ENCODE measurements around the gene ROBO4.

The ROBO4 gene

DNA sequence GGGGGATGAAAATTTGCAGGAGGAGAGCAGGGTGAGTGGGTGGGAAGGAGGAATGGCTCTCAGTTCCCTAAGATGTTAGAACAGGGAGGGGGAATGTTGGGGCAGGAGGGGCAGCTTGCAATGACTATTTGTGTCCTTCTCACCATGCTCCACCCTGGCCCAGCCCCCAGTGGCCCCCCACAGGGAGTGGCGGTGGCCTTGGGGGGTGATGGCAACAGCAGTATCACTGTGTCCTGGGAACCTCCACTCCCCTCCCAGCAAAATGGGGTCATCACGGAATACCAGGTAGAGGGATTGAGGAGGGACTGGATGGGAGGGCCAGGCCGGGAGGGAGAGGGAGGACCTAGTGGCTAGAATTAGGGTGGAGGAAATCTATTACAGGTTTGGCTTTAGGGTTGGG, 22.3 kb downstream of the ROBO4 start:
- no peak for DNase-seq (ENCODE audit: low read depth in 1 of 2, low spot score in 1 of 2)

DNA sequence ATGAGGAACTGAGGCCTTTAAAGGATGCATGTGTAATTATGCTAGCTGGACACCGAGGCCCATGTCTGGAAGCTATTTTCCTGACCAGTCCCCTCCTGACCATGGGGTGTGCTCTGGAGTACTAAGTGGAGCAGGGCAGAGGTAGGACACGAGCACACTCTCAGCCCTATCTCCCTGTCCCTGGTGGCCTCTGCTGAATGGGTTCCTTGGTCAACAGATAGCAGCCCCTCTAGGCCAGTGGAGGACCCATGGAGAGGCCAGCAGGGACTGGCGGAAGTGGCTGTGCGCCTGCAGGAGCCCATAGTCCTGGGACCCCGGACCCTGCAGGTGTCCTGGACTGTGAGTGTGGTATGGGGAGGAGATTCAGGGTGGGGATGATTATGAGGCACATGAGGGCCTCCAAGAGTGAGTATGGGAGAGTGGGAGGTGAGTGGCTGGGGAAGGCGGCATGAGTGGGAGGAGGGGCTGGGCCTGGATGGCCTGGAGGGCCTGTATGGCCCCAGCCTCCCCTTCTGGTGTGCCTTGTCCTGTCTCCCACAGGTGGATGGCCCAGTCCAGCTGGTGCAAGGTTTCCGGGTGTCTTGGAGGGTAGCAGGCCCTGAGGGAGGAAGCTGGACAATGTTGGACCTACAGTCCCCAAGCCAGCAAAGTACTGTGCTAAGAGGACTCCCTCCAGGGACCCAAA, 23.0 kb downstream of the ROBO4 start:
- no peak for DNase-seq (ENCODE audit: low read depth in 1 of 2, low spot score in 1 of 2)

DNA sequence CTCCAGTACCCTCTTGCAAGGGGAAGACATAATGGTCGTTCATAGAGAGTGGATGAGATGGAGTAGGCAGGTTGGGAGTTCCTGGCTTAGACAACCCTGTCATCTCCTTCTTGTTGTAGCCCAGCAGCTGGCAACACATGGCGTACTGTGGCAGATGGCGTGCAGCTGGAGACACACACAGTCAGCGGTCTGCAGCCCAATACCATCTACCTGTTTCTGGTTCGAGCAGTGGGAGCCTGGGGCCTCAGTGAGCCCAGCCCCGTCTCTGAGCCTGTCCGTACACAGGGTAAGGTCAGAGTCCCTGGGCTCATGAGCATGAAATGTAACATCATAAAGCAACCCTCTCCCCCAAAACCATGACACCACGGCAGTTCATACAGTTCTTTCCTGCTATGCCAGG, 23.7 kb downstream of the ROBO4 start:
- no peak for DNase-seq (ENCODE audit: low read depth in 1 of 2, low spot score in 1 of 2)

DNA sequence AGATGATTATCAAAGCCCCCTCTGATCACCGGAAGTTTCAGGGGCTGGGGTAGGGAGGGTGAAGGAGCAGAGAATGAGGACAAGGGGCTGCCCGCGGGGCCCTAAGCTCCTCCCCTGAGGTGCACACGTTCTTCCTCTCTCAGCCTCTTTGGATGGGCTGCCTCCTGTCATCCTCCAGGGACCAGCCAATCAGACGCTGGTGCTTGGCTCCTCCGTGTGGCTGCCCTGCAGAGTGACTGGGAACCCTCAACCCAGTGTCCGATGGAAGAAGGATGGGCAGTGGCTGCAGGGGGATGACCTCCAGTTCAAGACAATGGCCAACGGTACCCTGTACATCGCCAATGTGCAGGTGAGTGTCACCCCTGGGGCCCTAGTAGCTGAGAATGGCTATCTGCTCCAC, 24.9 kb downstream of the ROBO4 start:
- DNase-seq (ENCODE audit: low read depth in 1 of 2, low spot score in 1 of 2) = no peak

DNA sequence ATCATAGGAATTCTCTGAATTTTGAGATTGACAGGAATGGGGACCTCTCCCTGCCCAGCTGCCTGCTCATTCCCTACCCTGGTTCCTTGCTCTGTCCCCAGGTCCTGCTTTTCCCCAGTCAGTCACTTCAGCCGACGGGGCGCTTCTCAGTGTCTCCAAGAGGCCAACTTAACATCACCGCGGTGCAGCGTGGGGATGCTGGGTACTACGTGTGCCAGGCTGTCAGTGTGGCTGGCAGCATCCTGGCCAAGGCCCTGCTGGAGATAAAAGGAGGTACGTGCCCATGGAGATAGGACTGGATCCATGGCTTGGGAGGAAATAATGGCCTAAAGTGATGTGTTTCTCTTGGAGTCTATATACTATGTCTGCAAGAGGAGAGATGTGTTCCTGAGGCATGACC, 25.4 kb downstream of the ROBO4 start:
- DNase-seq (ENCODE audit: low read depth in 1 of 2, low spot score in 1 of 2) = no peak

DNA sequence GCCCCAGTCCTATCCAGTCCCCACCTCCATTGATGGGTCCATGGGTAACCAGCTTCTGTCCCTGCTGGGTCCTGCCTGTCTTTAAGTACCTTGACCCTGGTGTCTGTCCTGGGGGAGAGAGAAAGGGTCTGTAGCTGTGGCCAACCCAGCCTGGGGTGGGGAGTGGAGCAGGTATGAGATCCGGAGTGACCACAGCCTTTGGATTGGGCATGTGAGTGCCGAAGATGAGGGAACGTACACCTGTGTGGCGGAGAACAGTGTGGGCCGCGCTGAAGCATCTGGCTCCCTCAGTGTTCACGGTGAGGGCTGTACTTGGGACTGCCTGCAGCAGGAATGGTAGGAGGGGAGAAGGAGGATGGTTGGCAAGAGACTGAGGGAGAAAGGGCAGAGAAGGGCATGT, 27.2 kb downstream of the ROBO4 start:
- DNase-seq (ENCODE audit: low read depth in 1 of 2, low spot score in 1 of 2) = no peak

DNA sequence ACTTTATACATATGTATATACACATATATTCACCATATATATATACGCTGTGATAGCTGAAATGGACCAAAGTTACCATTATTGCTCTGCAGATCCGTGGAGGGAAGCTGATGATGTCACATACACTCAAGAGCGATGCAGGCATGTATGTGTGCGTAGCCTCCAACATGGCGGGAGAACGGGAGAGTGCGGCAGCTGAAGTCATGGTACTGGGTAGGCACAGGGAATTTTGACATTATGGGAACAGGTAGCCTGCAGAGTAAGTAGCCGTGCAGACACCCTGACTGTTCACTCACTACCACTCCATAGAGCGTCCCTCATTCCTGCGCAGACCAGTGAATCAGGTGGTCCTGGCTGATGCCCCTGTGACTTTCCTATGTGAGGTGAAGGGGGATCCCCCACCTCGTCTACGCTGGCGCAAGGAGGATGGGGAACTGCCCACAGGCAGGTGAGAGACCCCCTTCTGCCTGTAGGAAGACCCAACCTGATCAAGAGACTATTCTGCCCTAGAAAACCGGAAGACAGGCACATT, 27.7 kb downstream of the ROBO4 start:
- DNase-seq (ENCODE audit: low read depth in 1 of 2, low spot score in 1 of 2) = no peak

DNA sequence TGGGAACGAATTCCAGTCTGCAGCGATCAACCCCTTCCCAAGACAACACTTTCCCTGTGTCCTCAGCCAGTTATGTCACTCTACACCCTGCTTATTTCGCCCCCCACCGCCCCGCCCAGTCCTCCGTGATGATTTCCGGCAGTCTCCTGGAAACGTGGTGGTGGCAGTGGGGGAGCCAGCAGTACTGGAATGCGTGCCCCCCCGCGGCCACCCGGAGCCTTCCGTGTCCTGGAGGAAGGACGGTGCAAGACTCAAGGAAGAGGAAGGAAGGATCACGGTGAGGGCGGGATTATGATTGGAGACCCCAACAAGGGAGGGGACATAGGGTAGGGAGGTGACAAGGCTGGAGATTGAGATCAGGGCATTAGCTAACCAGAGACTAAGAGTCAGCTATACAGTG, 28.3 kb downstream of the ROBO4 start:
- DNase-seq (ENCODE audit: low read depth in 1 of 2, low spot score in 1 of 2) = no peak

DNA sequence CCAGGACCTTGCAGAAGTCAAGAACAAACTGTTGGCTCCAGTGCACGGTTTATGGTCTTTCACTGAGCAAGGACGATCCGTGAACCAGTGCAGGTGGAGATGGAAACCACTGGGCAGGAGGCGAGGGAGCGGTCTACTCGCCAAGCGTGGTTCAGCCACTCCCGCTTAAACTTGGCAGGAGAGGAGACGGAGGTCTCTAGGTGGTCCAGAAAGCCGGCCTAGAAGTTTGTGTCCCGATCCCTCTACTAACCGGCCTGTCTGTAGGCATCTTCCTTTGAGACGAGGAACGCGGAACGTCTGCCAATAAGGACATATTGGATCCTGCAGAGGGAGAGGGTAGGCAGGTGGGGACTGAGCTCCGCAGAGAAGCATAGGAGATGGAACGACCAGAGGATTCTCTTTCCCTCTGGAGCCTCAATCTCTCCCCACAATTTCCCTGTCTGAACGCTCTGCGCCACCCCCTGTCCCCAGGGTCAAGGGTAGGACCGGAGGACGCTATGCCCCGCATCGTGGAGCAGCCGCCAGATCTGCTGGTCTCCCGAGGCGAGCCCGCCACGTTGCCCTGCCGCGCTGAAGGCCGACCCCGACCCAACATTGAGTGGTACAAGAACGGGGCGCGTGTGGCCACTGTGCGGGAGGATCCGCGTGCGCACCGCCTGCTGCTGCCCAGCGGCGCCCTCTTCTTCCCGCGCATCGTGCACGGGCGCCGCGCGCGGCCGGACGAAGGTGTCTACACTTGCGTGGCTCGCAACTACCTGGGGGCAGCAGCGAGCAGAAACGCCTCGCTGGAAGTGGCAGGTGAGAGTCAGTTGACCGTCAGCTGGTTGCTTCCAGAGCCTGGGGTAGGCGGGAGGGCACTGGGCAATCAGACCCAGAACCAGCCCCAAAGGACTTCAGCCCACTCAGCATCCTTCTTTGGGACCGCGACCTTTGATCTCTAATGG, 29.1 kb downstream of the ROBO4 start:
- DNase-seq (ENCODE audit: low read depth in 1 of 2, low spot score in 1 of 2) = no peak

DNA sequence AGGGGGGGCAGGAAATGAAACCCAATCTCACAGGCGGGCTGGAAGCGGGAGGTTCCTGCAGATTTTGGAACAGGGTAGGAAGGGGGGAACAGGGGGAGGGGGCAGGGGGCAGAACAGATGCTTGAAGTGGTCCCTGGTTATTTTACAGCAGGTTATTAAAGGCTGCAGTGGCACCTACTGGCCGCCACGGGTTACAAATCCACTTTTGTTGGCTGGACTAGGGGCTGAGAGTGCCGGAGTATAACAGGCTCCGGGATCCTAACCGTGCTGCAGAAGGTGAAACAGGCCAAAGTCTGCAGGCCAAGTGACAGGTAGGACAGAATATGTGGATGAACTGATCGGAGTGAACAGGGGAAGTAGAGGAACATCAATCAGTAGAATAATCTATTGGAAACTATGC, 30.0 kb downstream of the ROBO4 start:
- no peak for DNase-seq (ENCODE audit: low read depth in 1 of 2, low spot score in 1 of 2)

DNA sequence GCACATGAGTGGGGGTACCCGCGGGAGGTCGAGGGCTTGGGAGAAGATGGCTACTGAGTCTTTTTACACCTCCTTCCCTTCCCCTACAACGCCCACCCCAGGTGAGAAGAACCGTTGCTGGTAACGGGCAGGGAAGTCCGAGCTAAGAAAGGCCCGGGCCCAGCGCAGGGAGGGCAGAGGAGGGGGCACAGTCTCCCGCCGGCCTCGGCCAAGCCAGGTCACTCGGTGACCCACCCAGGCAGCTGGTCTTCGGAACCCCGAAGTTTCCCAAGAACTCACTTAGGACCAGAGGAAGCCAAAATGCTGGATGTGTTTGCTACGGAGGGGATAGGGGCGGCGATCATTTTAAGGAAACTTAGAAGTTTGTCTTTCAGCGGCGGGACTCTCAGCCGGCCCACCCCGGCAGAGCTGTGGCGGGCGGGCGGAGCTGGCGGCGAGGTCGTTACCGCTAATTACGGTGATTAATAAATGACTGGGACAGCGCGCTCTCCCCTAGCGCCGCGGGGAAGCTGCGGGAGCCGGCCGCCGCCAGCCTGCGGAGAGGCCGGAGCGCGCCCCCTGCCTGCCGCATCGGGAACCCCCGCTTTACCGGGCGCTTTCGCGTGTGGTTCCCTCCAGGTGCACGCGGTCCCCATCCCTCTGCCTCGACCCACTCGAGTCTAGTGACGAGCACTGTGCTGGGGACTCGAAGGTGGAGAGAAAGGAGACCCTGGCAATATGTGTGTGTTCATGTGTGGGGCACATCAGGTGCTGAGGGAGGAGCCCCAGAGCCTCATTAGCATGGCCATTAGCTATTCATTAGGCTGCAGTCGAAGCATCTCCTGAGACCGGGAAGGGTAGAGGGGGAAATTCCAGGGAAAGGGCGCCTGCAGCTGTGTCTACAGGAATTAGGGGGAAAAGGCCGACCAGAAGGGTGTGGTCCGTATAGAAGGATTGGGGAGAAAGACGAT, 31.5 kb downstream of the ROBO4 start:
- DNase-seq (ENCODE audit: low read depth in 1 of 2, low spot score in 1 of 2) = peak; percentile 19 to 26

DNA sequence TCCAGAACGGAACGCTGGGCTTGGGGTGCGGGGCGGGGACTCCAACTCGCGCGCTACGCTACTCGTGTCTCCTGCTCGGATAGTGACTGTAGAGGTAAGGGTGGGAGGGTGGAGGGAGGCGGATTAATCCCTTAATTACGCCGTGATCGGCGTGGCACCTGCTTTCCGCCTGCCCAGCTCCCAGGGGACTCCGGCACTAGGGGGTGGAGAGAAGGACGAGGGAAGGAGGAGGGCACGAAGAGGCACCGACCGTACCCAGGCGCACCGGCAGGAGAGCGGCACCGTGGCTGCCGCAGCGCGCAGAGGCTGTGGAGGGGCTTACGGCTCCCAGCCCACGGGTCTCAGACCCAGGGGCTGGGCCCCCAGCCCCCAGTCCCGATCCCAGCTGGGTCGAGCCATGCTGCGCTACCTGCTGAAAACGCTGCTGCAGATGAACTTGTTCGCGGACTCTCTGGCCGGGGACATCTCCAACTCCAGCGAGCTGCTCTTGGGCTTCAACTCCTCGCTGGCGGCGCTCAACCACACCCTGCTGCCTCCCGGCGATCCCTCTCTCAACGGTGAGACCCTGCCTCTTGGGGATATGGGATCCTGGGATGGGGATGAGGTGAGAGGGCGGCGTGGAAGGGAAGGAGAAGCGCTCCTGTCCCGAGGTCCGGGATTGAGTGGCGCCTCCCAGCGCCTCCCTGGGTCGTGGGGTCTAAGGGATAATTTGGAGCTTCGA, 32.3 kb downstream of the ROBO4 start, which contains the start of gene ROBO3:
Gene ROBO3 (plus strand): TSS at position 252 of the 721 bp plus-strand sequence. CDS start 146 bp downstream, at position 398.
- DNase-seq (ENCODE audit: low read depth in 1 of 2, low spot score in 1 of 2) = no peak

DNA sequence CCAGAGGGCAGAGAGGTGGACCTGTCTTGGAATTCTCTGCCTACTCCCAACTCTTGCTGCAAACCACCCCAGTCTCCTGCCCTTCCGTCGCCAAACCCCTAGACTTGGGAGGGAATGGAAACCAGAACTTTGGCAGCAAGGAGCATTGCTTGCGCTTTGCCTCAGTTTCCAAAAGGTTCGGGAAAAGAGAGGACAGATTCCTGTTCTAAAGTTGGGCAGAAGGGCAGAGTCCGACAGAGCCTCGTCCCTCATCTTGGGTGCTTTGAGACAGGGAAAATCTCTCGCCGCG, 32.8 kb downstream of the ROBO4 start:
- no peak for DNase-seq (ENCODE audit: low read depth in 1 of 2, low spot score in 1 of 2)

DNA sequence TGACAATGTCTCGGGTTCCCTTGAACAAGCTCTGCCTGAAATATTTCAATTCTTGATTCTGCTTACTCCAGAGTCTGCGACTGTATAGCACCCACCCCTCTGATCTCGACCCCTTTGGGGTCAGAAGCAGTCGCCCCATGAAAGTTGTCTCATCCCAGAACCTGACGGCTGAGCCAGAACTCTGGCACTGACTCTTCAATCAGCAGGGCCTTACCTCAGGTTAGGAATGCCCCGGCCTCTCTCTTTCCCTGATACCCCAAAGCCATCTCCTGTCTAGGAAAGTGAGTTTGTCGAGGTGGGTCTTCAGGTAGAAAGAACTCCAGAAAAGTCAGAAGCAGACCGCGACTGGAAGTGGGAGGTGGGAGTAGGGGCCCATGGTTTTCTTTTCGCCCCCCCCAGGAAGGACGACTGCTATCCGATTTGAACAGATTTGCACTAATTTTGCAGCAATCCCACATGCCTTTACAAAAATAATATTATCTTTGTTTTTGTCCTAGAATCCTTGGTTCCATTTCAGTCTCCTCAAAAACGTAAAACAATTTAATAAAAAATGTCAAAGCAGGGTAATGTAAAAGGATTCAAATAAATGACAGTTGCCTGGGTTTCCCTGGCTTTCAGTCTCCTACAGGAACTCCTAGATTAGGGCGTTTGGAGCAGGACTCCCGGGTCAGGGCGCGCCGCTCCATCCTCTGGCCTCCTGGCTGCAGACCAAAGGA, 33.3 kb downstream of the ROBO4 start:
- no peak for DNase-seq (ENCODE audit: low read depth in 1 of 2, low spot score in 1 of 2)

DNA sequence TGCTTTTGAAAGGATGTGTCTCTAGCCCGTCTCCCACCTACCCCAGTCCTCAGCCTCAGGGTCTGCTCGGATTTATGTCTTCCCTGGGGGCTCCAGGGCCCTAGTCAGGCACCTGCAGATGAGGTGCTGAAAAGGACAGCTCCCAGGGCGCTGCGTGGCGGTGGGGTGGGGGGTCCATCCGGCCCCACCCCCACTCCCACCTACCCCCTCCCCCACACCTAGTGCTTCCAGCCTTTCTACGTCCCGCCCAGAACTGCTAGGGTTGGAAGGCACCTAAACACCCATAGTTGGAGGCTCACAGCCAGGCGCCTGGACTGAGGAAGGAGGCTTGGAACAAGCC, 33.9 kb downstream of the ROBO4 start:
- DNase-seq (ENCODE audit: low read depth in 1 of 2, low spot score in 1 of 2) = no peak

DNA sequence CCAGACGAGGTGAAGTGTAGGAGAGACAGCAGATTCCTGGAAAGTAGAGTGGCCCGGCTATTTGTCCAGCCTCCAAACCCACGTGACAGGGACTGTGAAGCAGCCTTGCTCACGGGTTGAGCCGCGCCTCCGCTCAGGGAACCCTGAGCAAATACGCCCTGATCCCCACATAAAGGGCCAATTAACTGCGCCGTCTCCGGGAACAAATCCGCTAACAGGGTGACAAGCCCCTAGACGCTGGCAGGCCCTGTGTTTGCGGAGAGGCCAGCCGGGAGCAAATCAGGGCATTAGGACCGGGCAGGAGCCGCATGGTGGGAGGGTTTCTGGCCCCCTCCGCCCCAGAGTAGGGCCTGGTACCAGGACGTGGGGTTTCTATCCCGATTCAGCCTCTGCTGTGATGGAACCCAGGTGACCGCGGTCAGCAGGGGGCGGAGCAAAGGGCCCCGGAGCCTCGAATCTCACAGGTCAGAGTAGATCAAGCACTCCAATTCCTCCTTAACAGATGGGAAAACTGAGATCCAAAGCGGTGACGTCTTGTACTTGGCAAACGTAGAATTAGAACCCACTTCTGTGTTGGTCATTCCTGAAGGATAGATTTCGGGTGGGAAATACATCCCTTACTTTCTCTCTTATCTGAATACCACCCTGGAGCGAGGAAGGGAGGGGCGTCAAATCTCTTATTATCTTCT, 34.4 kb downstream of the ROBO4 start:
- DNase-seq (ENCODE audit: low read depth in 1 of 2, low spot score in 1 of 2) = no peak

DNA sequence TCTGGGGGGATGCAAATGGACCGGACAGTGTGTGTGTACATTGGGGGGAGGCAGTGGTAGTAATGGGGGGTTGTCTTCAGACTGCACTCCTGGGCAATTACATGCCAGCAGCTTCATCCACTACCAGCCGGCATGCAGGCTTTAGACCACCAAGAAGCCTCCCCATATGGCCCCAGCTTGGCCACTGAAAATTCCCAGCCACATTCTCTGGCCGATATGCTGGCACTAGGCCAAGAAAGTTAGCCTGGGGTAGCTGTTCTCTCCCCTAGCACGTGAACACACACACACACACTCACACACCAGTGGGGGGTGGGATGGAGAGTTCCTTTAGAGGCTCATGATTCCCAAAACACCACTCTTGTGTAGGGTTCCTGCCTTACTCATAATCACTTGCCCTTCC, 36.0 kb downstream of the ROBO4 start:
- no peak for DNase-seq (ENCODE audit: low read depth in 1 of 2, low spot score in 1 of 2)

DNA sequence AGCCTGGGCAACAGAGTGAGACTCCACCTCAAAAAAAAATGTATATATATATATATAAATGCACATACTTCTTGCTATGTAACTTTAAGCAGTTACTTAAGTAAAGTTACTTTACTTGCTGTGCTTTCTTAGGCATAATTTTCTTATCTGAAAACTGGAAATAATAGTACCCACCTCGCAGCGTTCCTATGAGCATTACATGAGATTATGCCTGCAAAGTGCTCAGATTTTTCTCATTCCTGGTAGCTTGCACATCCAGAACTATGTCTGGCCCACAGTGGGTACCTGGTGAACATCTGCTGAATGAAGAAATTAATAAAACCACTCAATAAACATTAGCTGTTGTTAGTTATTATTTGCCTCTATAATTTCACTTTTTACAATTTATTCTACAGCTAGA, 38.5 kb downstream of the ROBO4 start:
- no peak for DNase-seq (ENCODE audit: low read depth in 1 of 2, low spot score in 1 of 2)

DNA sequence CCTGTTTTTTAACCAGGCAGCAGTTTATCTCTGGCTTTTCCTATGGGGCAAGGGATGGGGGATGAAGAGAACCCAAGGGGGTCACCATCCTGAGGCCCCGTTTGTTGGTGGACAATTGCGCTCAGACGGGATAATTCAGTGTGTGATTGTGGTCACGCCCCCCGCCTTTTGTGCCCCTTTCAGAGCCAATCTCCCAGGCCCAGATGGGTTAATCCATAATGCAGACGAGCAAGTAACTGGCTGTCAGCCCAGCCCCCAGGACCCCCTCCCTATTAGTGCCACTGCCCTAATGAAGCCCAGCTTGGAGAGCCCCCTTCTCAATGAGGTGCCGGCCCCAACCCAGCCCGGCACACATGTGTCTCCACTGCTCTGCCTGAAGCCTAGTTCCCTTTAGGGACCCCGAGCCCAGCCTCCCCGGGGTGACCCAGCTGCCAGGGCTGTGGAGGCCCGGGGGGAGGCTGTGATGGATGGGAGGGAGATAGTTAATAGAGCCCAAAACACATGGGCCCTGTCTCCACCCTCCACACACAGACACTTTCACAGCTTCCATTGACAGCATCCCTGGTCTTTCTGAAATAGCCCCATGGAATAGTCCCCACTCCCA, 51.5 kb downstream of the ROBO4 start:
- no peak for DNase-seq (ENCODE audit: low read depth in 1 of 2, low spot score in 1 of 2)

Data from activated CD4-positive, alpha-beta T cell treated with anti-CD3 and anti-CD28 coated beads, Interleukin-2, amount 50 U/mL, for 24 hours (primary cell).